Prostate gland (tissue), 2 donors: ENCODE measurements around the gene TTPAL.

Experiments used
- POLR2A ChIP-seq: fragments of 450-650 bp; IDR thresholded peaks from one replicate; pipeline ENCODE4 v1.6.1; 2016; ENCODE audit warnings: antibody characterized with exemption, mild to moderate bottlenecking
- TF ChIP-seq, protein P1 (sequence below), 4 experiments: fragments of 200-600 bp in 2 of 4; fragments of 450-650 bp in 2 of 4; sonication (generic) in 2 of 4; IDR thresholded peaks; 1 replicate in 3 of 4; 2 replicates in 1 of 4; pipeline ENCODE4 v1.5.1; 2016 to 2019; ENCODE audit warnings: antibody characterized with exemption in 4 of 4, mild to moderate bottlenecking in 2 of 4, moderate library complexity in 2 of 4

DNA sequence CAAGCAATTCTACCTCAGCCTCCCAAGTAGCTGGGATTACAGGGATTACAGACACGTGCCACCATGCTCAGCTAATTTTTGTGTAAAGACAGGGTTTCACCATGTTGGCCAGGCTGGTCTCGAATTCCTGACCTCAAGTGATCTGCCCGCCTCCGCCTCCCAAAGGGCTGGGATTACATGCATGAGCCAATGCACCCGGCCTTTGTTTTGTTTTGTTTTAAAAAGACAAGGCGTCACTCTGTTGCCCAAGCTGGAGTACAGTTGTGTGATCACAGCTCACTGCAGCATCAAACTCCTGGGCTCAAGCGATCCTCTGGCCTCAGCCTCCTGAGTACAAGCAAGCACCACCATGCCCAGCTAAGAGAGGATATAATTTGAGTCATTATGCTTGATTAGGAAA, 40.8 kb downstream of the TTPAL start:
- TF ChIP-seq, protein P1, sequence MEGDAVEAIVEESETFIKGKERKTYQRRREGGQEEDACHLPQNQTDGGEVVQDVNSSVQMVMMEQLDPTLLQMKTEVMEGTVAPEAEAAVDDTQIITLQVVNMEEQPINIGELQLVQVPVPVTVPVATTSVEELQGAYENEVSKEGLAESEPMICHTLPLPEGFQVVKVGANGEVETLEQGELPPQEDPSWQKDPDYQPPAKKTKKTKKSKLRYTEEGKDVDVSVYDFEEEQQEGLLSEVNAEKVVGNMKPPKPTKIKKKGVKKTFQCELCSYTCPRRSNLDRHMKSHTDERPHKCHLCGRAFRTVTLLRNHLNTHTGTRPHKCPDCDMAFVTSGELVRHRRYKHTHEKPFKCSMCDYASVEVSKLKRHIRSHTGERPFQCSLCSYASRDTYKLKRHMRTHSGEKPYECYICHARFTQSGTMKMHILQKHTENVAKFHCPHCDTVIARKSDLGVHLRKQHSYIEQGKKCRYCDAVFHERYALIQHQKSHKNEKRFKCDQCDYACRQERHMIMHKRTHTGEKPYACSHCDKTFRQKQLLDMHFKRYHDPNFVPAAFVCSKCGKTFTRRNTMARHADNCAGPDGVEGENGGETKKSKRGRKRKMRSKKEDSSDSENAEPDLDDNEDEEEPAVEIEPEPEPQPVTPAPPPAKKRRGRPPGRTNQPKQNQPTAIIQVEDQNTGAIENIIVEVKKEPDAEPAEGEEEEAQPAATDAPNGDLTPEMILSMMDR (IDR thresholded peaks at IDR 0.05) = no peak
- TF ChIP-seq POLR2A = no peak
